ENCODE data around the gene SLC30A7.

The SLC30A7 gene

DNA sequence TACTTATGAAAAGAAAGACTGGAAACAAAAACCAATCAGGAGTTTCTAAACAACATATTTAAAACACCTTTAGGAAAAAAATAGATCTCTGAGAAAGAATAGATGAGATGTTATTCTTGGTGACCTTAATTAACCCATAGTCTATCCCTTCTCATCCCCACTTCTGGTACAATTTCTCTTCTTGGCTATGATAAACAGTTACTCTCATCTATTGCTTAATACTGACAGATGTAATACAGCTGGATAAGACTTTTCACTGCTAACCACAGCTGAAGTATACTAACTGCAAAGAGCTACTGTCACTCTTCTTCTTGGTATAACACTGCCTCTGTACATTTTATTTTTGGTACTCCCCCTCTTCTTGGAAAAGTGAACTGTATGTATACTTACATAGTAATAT lies 16.5 kb upstream of the SLC30A7 start:
- H3K27ac ChIP-seq (replicated peaks): no peak overlapping the region
- TF ChIP-seq SPI1 (IDR thresholded peaks at IDR 0.05; ENCODE audit: borderline replicate concordance, low read depth): no peak
- TF ChIP-seq, protein P1, sequence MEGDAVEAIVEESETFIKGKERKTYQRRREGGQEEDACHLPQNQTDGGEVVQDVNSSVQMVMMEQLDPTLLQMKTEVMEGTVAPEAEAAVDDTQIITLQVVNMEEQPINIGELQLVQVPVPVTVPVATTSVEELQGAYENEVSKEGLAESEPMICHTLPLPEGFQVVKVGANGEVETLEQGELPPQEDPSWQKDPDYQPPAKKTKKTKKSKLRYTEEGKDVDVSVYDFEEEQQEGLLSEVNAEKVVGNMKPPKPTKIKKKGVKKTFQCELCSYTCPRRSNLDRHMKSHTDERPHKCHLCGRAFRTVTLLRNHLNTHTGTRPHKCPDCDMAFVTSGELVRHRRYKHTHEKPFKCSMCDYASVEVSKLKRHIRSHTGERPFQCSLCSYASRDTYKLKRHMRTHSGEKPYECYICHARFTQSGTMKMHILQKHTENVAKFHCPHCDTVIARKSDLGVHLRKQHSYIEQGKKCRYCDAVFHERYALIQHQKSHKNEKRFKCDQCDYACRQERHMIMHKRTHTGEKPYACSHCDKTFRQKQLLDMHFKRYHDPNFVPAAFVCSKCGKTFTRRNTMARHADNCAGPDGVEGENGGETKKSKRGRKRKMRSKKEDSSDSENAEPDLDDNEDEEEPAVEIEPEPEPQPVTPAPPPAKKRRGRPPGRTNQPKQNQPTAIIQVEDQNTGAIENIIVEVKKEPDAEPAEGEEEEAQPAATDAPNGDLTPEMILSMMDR (IDR thresholded peaks at IDR 0.05; ENCODE audit: insufficient read depth, low read length): no peak
- no peak for TF ChIP-seq GABPA (IDR thresholded peaks at IDR 0.05; ENCODE audit: low read depth)
- TF ChIP-seq POLR2AphosphoS5 (IDR thresholded peaks at IDR 0.05; ENCODE audit: low read depth): no peak
- TF ChIP-seq, protein P2, sequence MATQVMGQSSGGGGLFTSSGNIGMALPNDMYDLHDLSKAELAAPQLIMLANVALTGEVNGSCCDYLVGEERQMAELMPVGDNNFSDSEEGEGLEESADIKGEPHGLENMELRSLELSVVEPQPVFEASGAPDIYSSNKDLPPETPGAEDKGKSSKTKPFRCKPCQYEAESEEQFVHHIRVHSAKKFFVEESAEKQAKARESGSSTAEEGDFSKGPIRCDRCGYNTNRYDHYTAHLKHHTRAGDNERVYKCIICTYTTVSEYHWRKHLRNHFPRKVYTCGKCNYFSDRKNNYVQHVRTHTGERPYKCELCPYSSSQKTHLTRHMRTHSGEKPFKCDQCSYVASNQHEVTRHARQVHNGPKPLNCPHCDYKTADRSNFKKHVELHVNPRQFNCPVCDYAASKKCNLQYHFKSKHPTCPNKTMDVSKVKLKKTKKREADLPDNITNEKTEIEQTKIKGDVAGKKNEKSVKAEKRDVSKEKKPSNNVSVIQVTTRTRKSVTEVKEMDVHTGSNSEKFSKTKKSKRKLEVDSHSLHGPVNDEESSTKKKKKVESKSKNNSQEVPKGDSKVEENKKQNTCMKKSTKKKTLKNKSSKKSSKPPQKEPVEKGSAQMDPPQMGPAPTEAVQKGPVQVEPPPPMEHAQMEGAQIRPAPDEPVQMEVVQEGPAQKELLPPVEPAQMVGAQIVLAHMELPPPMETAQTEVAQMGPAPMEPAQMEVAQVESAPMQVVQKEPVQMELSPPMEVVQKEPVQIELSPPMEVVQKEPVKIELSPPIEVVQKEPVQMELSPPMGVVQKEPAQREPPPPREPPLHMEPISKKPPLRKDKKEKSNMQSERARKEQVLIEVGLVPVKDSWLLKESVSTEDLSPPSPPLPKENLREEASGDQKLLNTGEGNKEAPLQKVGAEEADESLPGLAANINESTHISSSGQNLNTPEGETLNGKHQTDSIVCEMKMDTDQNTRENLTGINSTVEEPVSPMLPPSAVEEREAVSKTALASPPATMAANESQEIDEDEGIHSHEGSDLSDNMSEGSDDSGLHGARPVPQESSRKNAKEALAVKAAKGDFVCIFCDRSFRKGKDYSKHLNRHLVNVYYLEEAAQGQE (IDR thresholded peaks at IDR 0.05; ENCODE audit: insufficient replicate concordance, low read depth): no peak
- DNase-seq (ENCODE audit: low read depth in 1 of 2, low spot score in 1 of 2): no peak
- no peak overlapping the region for H3K4me3 ChIP-seq (replicated peaks; ENCODE audit: insufficient read depth, low read length)
- no peaks in the 10 kb centered on the region for H3K27me3 ChIP-seq (ENCODE audit: insufficient read depth, poor library complexity, severe bottlenecking)

DNA sequence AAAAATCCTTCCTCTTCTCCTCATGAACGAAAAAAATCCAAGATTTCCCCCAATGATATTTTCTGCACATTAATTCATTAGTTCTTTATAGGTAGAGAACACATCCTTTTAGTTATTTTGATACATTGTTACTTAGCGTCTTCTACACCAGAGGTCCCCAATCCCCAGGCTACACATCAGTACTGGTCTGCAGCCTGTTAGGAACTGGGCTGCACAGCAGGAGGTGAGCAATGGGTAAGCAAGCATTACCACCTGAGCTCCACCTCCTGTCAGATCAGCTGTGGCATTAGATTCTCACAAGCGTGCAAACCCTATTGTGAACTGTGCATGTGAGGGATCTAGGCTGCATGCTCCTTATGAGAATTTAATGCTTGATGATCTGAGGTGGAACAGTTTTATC lies 14.2 kb upstream of the SLC30A7 start:
- DNase-seq (ENCODE audit: low read depth in 1 of 2, low spot score in 1 of 2): no peak
- Histone ChIP-seq H3K27ac (replicated peaks) (no peak overlapping the region), H3K27me3 (ENCODE audit: insufficient read depth, poor library complexity, severe bottlenecking) (no peaks in the 10 kb centered on the region), H3K4me3 (replicated peaks; ENCODE audit: insufficient read depth, low read length) (no peak overlapping the region)
- TF ChIP-seq POLR2AphosphoS5 (IDR thresholded peaks at IDR 0.05; ENCODE audit: low read depth): no peak
- TF ChIP-seq, protein P1 (IDR thresholded peaks at IDR 0.05; ENCODE audit: insufficient read depth, low read length): no peak
- TF ChIP-seq GABPA (IDR thresholded peaks at IDR 0.05; ENCODE audit: low read depth): no peak
- TF ChIP-seq SPI1 (IDR thresholded peaks at IDR 0.05; ENCODE audit: borderline replicate concordance, low read depth): no peak
- TF ChIP-seq, protein P2 (IDR thresholded peaks at IDR 0.05; ENCODE audit: insufficient replicate concordance, low read depth): no peak

DNA sequence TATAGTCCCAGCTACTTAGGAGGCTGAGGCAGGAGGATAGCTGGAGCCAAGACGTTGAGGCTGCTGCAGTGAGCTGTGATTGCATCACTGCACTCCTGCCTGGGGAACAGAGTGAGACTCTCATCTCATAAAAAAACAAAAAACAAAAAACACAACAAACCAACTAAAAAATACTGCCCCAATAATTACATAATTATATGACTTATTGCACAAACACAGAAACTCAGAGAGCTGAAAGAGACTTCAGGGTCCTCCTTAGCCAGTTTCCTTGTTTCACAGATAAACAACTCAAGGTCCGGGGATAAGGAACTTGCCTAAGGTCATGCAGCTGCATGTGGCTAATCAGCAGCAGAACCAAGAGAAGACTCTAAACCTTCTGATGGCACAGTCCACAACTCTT lies 13.2 kb upstream of the SLC30A7 start:
- 0 out of 2 replicates have a peak, but pooled peaks have one; percentile 21 for TF ChIP-seq SPI1 (IDR thresholded peaks at IDR 0.05; ENCODE audit: borderline replicate concordance, low read depth)
- TF ChIP-seq, protein P1 (IDR thresholded peaks at IDR 0.05; ENCODE audit: insufficient read depth, low read length): no peak
- TF ChIP-seq, protein P2 (IDR thresholded peaks at IDR 0.05; ENCODE audit: insufficient replicate concordance, low read depth): no peak
- no peak overlapping the region for H3K4me3 ChIP-seq (replicated peaks; ENCODE audit: insufficient read depth, low read length)
- no peaks in the 10 kb centered on the region for H3K27me3 ChIP-seq (ENCODE audit: insufficient read depth, poor library complexity, severe bottlenecking)
- no peak overlapping the region for H3K27ac ChIP-seq (replicated peaks)
- peak; percentile 69 to 84 for DNase-seq (ENCODE audit: low read depth in 1 of 2, low spot score in 1 of 2)
